SJCRH30 (cell line): ENCODE results near the gene PDE6A. TPM values are rescaled to one million over a fixed set of nuclear protein-coding genes. Genes with fewer than 3 reads are reported as not detected.
"Not testable (repeated sequence)": the region's sequence is repeated elsewhere in the genome, so short reads cannot be mapped to it uniquely, and the experiment has no call there.

ENCODE experiments used
- DNase-seq, 2 experiments: peaks; one replicate each; pipeline ENCODE4 v3.0.0-alpha.2; 2015 to 2020
- H3K27ac ChIP-seq: fragments of 250-450 bp; sonication (Bioruptor Pico); 2 replicates; pipeline ENCODE4 v1.5.1; 2020; ENCODE audit warnings: mild to moderate bottlenecking, moderate library complexity
- H3K27me3 ChIP-seq: fragments of 250-450 bp; sonication (Bioruptor Pico); 2 replicates; pipeline ENCODE4 v1.5.1; 2020; ENCODE audit warnings: mild to moderate bottlenecking, moderate library complexity
- H3K36me3 ChIP-seq: fragments of 250-450 bp; sonication (Bioruptor Pico); 2 replicates; pipeline ENCODE4 v1.5.1; 2020; ENCODE audit warnings: mild to moderate bottlenecking, moderate library complexity
- H3K4me1 ChIP-seq: fragments of 250-450 bp; sonication (Bioruptor Pico); 2 replicates; pipeline ENCODE4 v1.5.1; 2020; ENCODE audit warnings: mild to moderate bottlenecking, moderate library complexity
- H3K4me3 ChIP-seq: fragments of 250-450 bp; sonication (Bioruptor Pico); 2 replicates; pipeline ENCODE4 v1.5.1; 2020; ENCODE audit warnings: mild to moderate bottlenecking, moderate library complexity
- H3K9me3 ChIP-seq: fragments of 250-450 bp; sonication (Bioruptor Pico); replicated peaks from 2 replicates; pipeline ENCODE4 v1.5.1; 2020; ENCODE audit warnings: mild to moderate bottlenecking, moderate library complexity
- total RNA-seq: library from RNA; depleted of rRNA; stranded (reverse); fragments of >200 nt; shearing (Covaris generic); gene quantifications from 2 replicates; pipeline ENCODE4 v1.2.3, GENCODE V29; 2014

The PDE6A gene
- total RNA-seq, 1 experiment from 2014 or later, result 0.47 TPM

- H3K27me3 ChIP-seq, H3K9me3 ChIP-seq, H3K36me3 ChIP-seq, H3K4me3 ChIP-seq, H3K27ac ChIP-seq: not testable (repeated sequence)
- peak; percentile 56 to 57 for DNase-seq
- peaks cover 63% of the 10 kb centered on the region for H3K4me1 ChIP-seq
Observed at GRCh38 chr5:149858481-149858880, 86.1 kb downstream of the PDE6A start.

- Histone ChIP-seq H3K27me3 (no peaks in the 10 kb centered on the region), H3K27ac (no peak overlapping the region; the same call in 1 of the 2 replicates), H3K4me1 (peaks cover 71% of the 10 kb centered on the region), H3K4me3 (no peak overlapping the region), H3K9me3 (no peaks in the 10 kb centered on the region), H3K36me3 (no peaks in the 10 kb centered on the region)
- DNase-seq, result peak; percentile 81 to 86
Observed at GRCh38 chr5:149857499-149857898, 87.1 kb downstream of the PDE6A start.

- H3K4me3 ChIP-seq, result no peak overlapping the region
- no peaks in the 10 kb centered on the region for H3K36me3 ChIP-seq
- H3K27ac ChIP-seq, result peak overlapping the region; percentile 88
- H3K9me3 ChIP-seq, result no peaks in the 10 kb centered on the region
- no peaks in the 10 kb centered on the region for H3K27me3 ChIP-seq
- H3K4me1 ChIP-seq, result peaks cover 64% of the 10 kb centered on the region
- peak; percentile 62 to 86 for DNase-seq
Observed at GRCh38 chr5:149855366-149855765, 89.2 kb downstream of the PDE6A start.

- H3K9me3 ChIP-seq, result no peaks in the 10 kb centered on the region
- H3K36me3 ChIP-seq, result no peaks in the 10 kb centered on the region
- H3K27me3 ChIP-seq, result no peaks in the 10 kb centered on the region
- H3K4me3 ChIP-seq, result no peak overlapping the region
- DNase-seq, result peak; percentile 63 to 84
- H3K27ac ChIP-seq, result peak overlapping the region; percentile 88
- peaks cover 62% of the 10 kb centered on the region for H3K4me1 ChIP-seq
Observed at GRCh38 chr5:149854866-149855265, 89.7 kb downstream of the PDE6A start.

DNA sequence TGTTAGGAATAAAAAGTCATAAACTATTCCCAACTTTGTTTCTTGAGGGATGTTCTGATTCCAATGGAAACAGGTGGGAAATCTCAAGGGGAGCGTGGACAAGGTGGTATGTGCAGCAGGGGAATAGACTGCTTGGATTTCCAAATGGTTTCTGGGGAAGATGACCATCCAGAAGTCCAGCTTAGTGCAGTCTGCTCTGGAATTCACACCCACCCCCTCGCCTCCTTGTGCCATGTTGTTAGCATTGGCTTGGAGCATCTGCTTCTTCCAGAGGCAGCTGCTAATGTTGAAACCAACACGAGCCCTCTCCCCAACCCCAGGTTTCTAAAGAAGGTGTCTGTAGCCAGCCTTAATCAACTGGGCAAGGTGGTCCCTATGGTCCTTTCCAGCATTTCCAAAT is 90.9 kb downstream of the PDE6A start:
- no peak overlapping the region for H3K4me3 ChIP-seq
- peak overlapping the region; percentile 88 for H3K27ac ChIP-seq
- peak; percentile 80 to 82 for DNase-seq

GRCh38 chr5:149853331-149853648 is 91.3 kb downstream of the PDE6A start:
- no peaks in the 10 kb centered on the region for H3K9me3 ChIP-seq
- no peaks in the 10 kb centered on the region; the same call in 1 of the 2 replicates for H3K36me3 ChIP-seq
- peak; percentile 83 to 84 for DNase-seq
- no peaks in the 10 kb centered on the region for H3K27me3 ChIP-seq
- no peak overlapping the region for H3K4me3 ChIP-seq
- peak overlapping the region; percentile 88 for H3K27ac ChIP-seq
- peaks cover 58% of the 10 kb centered on the region for H3K4me1 ChIP-seq

More for the DNA sequence above, 90.9 kb downstream of the PDE6A start:
- Histone ChIP-seq H3K4me1 (peaks cover 59% of the 10 kb centered on the region), H3K27me3 (no peaks in the 10 kb centered on the region), H3K9me3 (no peaks in the 10 kb centered on the region), H3K36me3 (no peaks in the 10 kb centered on the region; the same call in 1 of the 2 replicates)

DNA sequence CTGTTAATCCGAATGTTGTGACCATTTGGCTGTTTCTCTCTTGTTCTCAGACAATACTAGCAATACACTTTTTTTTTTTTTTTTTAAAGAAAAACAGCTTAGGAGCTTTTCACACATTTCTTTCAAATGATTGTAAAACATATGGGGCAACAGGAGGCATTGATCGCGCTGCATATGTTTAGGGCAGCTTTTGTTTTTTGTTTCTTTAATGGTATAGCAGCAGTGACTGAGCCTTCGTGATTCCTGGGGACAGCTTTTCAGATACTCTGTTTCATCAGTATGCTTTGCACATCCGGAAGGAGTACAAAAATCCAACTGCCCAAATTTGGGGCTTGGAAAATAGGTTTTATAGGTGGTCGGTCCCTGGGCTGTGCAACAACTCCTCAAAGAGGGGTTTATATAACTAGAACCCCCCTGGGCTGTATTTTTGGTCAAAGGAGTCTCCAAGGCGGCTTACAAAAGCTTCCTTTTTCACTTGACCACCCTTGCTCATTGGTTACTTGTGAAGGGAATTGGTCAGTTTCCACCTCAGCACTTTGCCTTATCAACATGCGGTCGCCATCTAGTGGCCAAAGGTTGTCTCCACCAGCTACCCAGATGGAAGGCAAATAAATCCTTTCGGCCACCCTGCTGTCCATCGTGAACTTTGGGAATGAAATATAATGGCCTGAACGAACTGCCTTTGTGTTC is 91.8 kb downstream of the PDE6A start:
- H3K27me3 ChIP-seq, result no peaks in the 10 kb centered on the region
- no peaks in the 10 kb centered on the region for H3K9me3 ChIP-seq
- DNase-seq, result peak; percentile 83 to 92
- H3K4me1 ChIP-seq, result peaks cover 53% of the 10 kb centered on the region
- H3K4me3 ChIP-seq, result no peak overlapping the region
- no peaks in the 10 kb centered on the region; the same call in 1 of the 2 replicates for H3K36me3 ChIP-seq
- H3K27ac ChIP-seq, result peak overlapping the region; percentile 88

DNA sequence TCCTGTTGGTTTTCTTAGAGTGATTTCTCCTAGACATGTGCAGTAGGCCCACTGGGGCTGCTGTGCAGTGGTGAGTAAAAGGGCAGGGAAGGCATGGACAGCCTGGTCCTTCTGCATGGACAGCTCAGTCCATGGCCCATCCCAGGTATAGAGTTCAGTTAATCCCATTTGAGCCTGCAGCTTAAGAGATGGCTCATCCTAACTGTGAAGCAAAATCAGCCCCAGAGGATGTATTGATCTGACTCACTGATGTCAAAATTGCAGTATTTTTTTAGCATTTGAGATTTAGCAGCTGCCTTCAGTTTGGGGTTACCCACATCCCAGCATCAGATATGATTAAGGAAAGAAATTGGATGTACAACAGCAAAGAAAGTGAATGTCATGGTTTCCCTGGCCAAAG is 93.4 kb downstream of the PDE6A start:
- no peaks in the 10 kb centered on the region for H3K9me3 ChIP-seq
- no peak overlapping the region for H3K4me3 ChIP-seq
- peaks cover 39% of the 10 kb centered on the region for H3K4me1 ChIP-seq
- H3K27me3 ChIP-seq, result no peaks in the 10 kb centered on the region
- no peak for DNase-seq
- H3K36me3 ChIP-seq, result peaks cover under 1% of the 10 kb centered on the region
- H3K27ac ChIP-seq, result no peak overlapping the region

- Histone ChIP-seq H3K36me3 (peaks cover 9% of the 10 kb centered on the region), H3K4me1 (peaks cover 30% of the 10 kb centered on the region), H3K27me3 (no peaks in the 10 kb centered on the region), H3K27ac (no peak overlapping the region), H3K9me3 (no peaks in the 10 kb centered on the region), H3K4me3 (no peak overlapping the region)
- DNase-seq, result no peak
Observed at GRCh38 chr5:149849966-149850910, 94.4 kb downstream of the PDE6A start.

DNA sequence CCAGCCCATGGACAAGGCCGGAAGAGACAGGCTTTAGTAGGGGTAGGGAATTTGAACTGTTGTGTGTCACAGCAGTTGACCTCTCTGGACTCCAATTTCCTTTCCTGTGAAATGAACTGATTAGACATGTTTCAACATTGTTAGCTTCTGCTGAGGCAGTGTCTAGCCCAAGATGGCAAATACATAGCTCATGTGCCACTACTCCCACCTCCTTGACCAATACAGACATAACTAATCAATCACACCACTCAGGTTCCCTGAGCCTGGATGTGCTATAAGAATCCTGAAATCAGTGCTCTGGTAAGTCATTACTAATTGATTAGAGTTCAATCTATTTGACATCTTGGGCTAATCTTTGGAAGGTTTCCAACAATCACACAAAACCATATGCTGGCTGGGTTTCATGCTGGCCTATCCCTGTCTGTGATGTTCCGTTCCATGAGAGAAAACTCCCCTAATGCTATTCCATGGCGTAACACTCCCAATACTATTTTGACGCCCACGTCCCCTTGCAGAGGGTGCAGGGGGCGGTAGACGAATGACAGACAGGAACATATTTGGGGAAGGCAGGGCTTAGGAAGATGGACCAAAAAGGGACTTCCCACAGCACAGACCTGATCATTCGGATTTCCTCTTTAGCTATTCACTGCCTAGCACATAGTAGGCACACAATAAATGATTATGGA is 95.2 kb downstream of the PDE6A start:
- Histone ChIP-seq H3K4me3 (no peak overlapping the region), H3K4me1 (peaks cover 21% of the 10 kb centered on the region), H3K9me3 (no peaks in the 10 kb centered on the region), H3K27ac (no peak overlapping the region), H3K36me3 (peaks cover 11% of the 10 kb centered on the region), H3K27me3 (no peaks in the 10 kb centered on the region)
- DNase-seq, result no peak

DNA sequence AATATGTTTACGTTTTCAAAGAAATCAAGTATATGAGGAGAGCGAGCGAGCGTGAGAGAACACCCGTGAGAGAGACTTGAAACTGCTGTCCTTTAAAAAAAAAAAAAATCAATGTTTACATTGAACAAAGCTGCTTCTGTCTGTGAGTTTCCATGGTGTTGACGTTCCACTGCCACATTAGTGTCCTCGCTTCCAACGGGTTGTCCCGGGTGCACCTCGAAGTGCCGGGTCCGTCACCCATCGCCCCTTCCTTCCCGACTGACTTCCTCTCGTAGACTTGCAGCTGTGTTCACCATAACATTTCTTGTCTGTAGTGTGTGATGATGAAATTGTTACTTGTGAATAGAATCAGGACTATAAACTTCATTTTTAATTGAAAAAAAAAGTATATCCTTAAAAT is 97.0 kb downstream of the PDE6A start:
- Histone ChIP-seq H3K4me1 (peaks cover 4% of the 10 kb centered on the region; the same call in 1 of the 2 replicates), H3K9me3 (no peaks in the 10 kb centered on the region), H3K27ac (no peak overlapping the region), H3K36me3 (peaks cover 11% of the 10 kb centered on the region), H3K27me3 (no peaks in the 10 kb centered on the region), H3K4me3 (no peak overlapping the region)
- no peak for DNase-seq

GRCh38 chr5:149846021-149846420 is 98.6 kb downstream of the PDE6A start:
- Histone ChIP-seq H3K27ac (no peak overlapping the region), H3K4me1 (no peaks in the 10 kb centered on the region), H3K4me3 (no peak overlapping the region), H3K27me3 (no peaks in the 10 kb centered on the region), H3K9me3 (no peaks in the 10 kb centered on the region), H3K36me3 (peaks cover 11% of the 10 kb centered on the region)
- no peak for DNase-seq

DNA sequence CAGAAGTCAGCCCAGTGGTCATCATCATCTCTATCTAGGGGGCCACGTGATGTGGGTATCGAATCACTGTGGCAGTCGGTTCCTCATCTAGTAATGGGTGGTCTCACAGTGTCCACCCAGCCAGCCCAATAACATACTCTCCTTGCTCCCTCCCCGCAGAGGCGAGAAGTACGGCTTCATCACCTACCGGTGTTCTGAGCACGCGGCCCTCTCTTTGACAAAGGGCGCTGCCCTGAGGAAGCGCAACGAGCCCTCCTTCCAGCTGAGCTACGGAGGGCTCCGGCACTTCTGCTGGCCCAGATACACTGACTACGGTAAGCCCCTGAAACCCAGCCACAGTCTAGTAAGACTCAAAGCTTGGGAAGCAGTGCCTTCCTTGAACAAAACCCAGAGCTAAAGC is 99.0 kb downstream of the PDE6A start:
- no peak overlapping the region for H3K4me3 ChIP-seq
- DNase-seq, result no peak
- H3K4me1 ChIP-seq, result no peaks in the 10 kb centered on the region

GRCh38 chr5:149841851-149842793 is 102.5 kb downstream of the PDE6A start:
- no peak overlapping the region for H3K4me3 ChIP-seq
- H3K36me3 ChIP-seq, result peaks cover 16% of the 10 kb centered on the region
- H3K9me3 ChIP-seq, result no peaks in the 10 kb centered on the region
- H3K27me3 ChIP-seq, result no peaks in the 10 kb centered on the region
- H3K4me1 ChIP-seq, result no peaks in the 10 kb centered on the region
- no peak for DNase-seq
- no peak overlapping the region for H3K27ac ChIP-seq

More for the DNA sequence above, 99.0 kb downstream of the PDE6A start:
- H3K9me3 ChIP-seq, result no peaks in the 10 kb centered on the region
- H3K27me3 ChIP-seq, result no peaks in the 10 kb centered on the region
- peaks cover 11% of the 10 kb centered on the region for H3K36me3 ChIP-seq
- no peak overlapping the region for H3K27ac ChIP-seq
